Endodermal cell (in vitro differentiated cells): ENCODE data around the gene IGFL3. TPM values are rescaled to one million over a fixed set of nuclear protein-coding genes. Genes with fewer than 3 reads are reported as not detected.

ENCODE experiments used
- DNase-seq: peaks from one replicate; pipeline ENCODE4 v3.0.0-alpha.2; 2017
- H3K27ac ChIP-seq: 2 replicates; pipeline ENCODE4 v1.5.1; 2013; ENCODE audit warnings: mild to moderate bottlenecking, low read depth, low read length, moderate library complexity
- H3K27me3 ChIP-seq: 2 replicates; pipeline ENCODE4 v1.6.1; 2013; ENCODE audit warnings: mild to moderate bottlenecking, low read length, moderate library complexity; ENCODE audit not compliant: insufficient read depth, control insufficient read depth, poor library complexity, severe bottlenecking
- H3K36me3 ChIP-seq: 2 replicates; pipeline ENCODE4 v1.7.0; 2013; ENCODE audit warnings: mild to moderate bottlenecking, low read length, moderate library complexity; ENCODE audit not compliant: control insufficient read depth, insufficient read depth
- H3K4me1 ChIP-seq: one replicate; pipeline ENCODE4 v1.7.0; 2013; ENCODE audit warnings: low read length; ENCODE audit not compliant: control insufficient read depth, insufficient read depth
- H3K4me3 ChIP-seq: 2 replicates; pipeline ENCODE4 v1.5.1; 2013; ENCODE audit warnings: mild to moderate bottlenecking, low read length, moderate library complexity
- H3K9ac ChIP-seq: 2 replicates; pipeline ENCODE4 v1.6.1; 2013; ENCODE audit warnings: mild to moderate bottlenecking, low read length, moderate library complexity; ENCODE audit not compliant: poor library complexity, severe bottlenecking; ENCODE audit errors: extremely low read depth
- H3K9me3 ChIP-seq: 2 replicates; pipeline ENCODE4 v1.6.1; 2013; ENCODE audit warnings: mild to moderate bottlenecking, low read length, moderate library complexity; ENCODE audit not compliant: control insufficient read depth
- H3K27ac Mint-ChIP-seq: 2 replicates; pipeline ENCODE4 v1.8.0; 2020; ENCODE audit warnings: mixed read lengths
- H3K27me3 Mint-ChIP-seq: 2 replicates; pipeline ENCODE4 v1.8.0; 2021; ENCODE audit warnings: mild to moderate bottlenecking, mixed read lengths; ENCODE audit not compliant: insufficient read depth
- H3K36me3 Mint-ChIP-seq: 2 replicates; pipeline ENCODE4 v1.8.0; 2020; ENCODE audit warnings: low read depth, mixed read lengths
- H3K4me1 Mint-ChIP-seq: 2 replicates; pipeline ENCODE4 v1.8.0; 2020; ENCODE audit warnings: mixed read lengths
- H3K4me3 Mint-ChIP-seq: 2 replicates; pipeline ENCODE4 v1.8.0; 2020; ENCODE audit warnings: mild to moderate bottlenecking, moderate library complexity, mixed read lengths
- H3K9me3 Mint-ChIP-seq: 2 replicates; pipeline ENCODE4 v1.8.0; 2020; ENCODE audit warnings: mild to moderate bottlenecking, mixed read lengths
- CTCF ChIP-seq: fragments of 200-600 bp; sonication (generic); conservative IDR thresholded peaks from 2 replicates; pipeline ENCODE4 v1.5.0; 2021; ENCODE audit warnings: antibody characterized with exemption, mild to moderate bottlenecking
- WGBS, 2 experiments: methylation state at CpG; one replicate each; pipeline versions ENCODE4 v1.1.5 to v1.1.7; 2013; ENCODE audit warnings: missing lambda C conversion rate in 2 of 2, mixed read lengths in 1 of 2; ENCODE audit not compliant: insufficient coverage in 1 of 2, insufficient read length in 1 of 2; 5-methylcytosine and 5-hydroxymethylcytosine counted together
- total RNA-seq, 2 donors: library from RNA; stranded (reverse); fragmentation: NEBNext Ultra II Directional in 1 of 2; extraction: Animal tissue kit (Norgen Biotek cat#: 25700) in 1 of 2; gene quantifications; 2 replicates in 1 of 2; 3 replicates in 1 of 2; pipeline ENCODE4 v1.2.1, GENCODE V29; 2021

IGFL3 gene
- total RNA-seq, 2 donors from 2014 or later: 0.88 to 2.1 TPM

GRCh38 chr19:46160233-46160775 lies 35.8 kb upstream of the IGFL3 start:
- no peaks in the 10 kb centered on the region for H3K4me1 ChIP-seq
- Mint-ChIP-seq H3K36me3 (no peaks in the 10 kb centered on the region), H3K4me3 (no peak overlapping the region), H3K27ac (no peak overlapping the region), H3K9me3 (peaks cover 28% of the 10 kb centered on the region), H3K4me1 (peaks cover 6% of the 10 kb centered on the region), H3K27me3 (peaks cover 10% of the 10 kb centered on the region)
- no peak overlapping the region for H3K9ac ChIP-seq
- no peak for DNase-seq
- no peaks in the 10 kb centered on the region for H3K36me3 ChIP-seq
- H3K4me3 ChIP-seq: no peak overlapping the region
- 93 to 100% methylated on average over 4 to 7 of the region's 7 CpGs for WGBS, 2 experiments
- no peaks in the 10 kb centered on the region for H3K27me3 ChIP-seq
- no peak overlapping the region for H3K27ac ChIP-seq
- no peak for TF ChIP-seq CTCF
- peaks cover 13% of the 10 kb centered on the region for H3K9me3 ChIP-seq

GRCh38 chr19:46159418-46160232 lies 35.1 kb upstream of the IGFL3 start:
- H3K27ac ChIP-seq: no peak overlapping the region
- Mint-ChIP-seq H3K36me3 (no peaks in the 10 kb centered on the region), H3K27me3 (peaks cover 10% of the 10 kb centered on the region), H3K4me3 (no peak overlapping the region), H3K4me1 (peaks cover 6% of the 10 kb centered on the region), H3K27ac (no peak overlapping the region), H3K9me3 (peaks cover 28% of the 10 kb centered on the region)
- no peaks in the 10 kb centered on the region for H3K27me3 ChIP-seq
- H3K9ac ChIP-seq: no peak overlapping the region
- 74 to 77% methylated on average over 3 to 4 of the region's 4 CpGs for WGBS, 2 experiments
- peaks cover 13% of the 10 kb centered on the region for H3K9me3 ChIP-seq
- DNase-seq: no peak
- no peaks in the 10 kb centered on the region for H3K4me1 ChIP-seq
- no peaks in the 10 kb centered on the region for H3K36me3 ChIP-seq
- H3K4me3 ChIP-seq: no peak overlapping the region
- no peak for TF ChIP-seq CTCF

- H3K9me3 ChIP-seq: no peaks in the 10 kb centered on the region
- Mint-ChIP-seq H3K36me3 (no peaks in the 10 kb centered on the region), H3K27me3 (peaks cover 2% of the 10 kb centered on the region), H3K4me3 (no peak overlapping the region), H3K27ac (no peak overlapping the region), H3K9me3 (no peaks in the 10 kb centered on the region), H3K4me1 (peaks cover 6% of the 10 kb centered on the region)
- H3K27ac ChIP-seq: no peak overlapping the region
- no peak overlapping the region for H3K9ac ChIP-seq
- no peaks in the 10 kb centered on the region for H3K36me3 ChIP-seq
- 86 to 95% methylated on average over 1 to 3 of the region's 3 CpGs for WGBS, 2 experiments
- H3K4me1 ChIP-seq: no peaks in the 10 kb centered on the region
- H3K27me3 ChIP-seq: no peaks in the 10 kb centered on the region
- DNase-seq: no peak
- H3K4me3 ChIP-seq: no peak overlapping the region
- no peak for TF ChIP-seq CTCF
Measured at GRCh38 chr19:46155237-46155636, 30.7 kb upstream of the IGFL3 start.
